HepG2 (cell line): Measurements from ENCODE around the gene NLRC4. TPM values are rescaled to one million over a fixed set of nuclear protein-coding genes. Genes with fewer than 3 reads are reported as not detected.

ENCODE experiments used
- ELF3 ChIP-seq: IDR thresholded peaks from 2 replicates; pipeline ENCODE4 v1.6.1; 2016; ENCODE audit warnings: missing genetic modification reagents, missing compliant biosample characterization
- KLF12 ChIP-seq: sonication (generic); formaldehyde crosslinking; IDR thresholded peaks from 2 replicates; pipeline ENCODE4 v1.4.0; 2020; ENCODE audit warnings: missing genetic modification reagents, borderline replicate concordance
- PCBP1 ChIP-seq: fragments of 200-400 bp; formaldehyde crosslinking; IDR thresholded peaks from 2 replicates; pipeline ENCODE4 v1.6.1; 2017; ENCODE audit warnings: mild to moderate bottlenecking, low read depth, low read length, borderline replicate concordance
- RARA ChIP-seq: IDR thresholded peaks from 2 replicates; pipeline ENCODE4 v1.6.1; 2016; ENCODE audit warnings: missing genetic modification reagents, missing compliant biosample characterization
- SMAD1 ChIP-seq: sonication (generic); formaldehyde crosslinking; IDR thresholded peaks from 2 replicates; pipeline ENCODE4 v1.4.0; 2020; ENCODE audit warnings: missing genetic modification reagents, low read depth, mild to moderate bottlenecking, borderline replicate concordance
- SMAD9 ChIP-seq: sonication (generic); formaldehyde crosslinking; IDR thresholded peaks from 2 replicates; pipeline ENCODE4 v1.5.1; 2020; ENCODE audit warnings: mild to moderate bottlenecking, missing genetic modification reagents
- TAF1 ChIP-seq: sonication (generic); formaldehyde crosslinking; IDR thresholded peaks from 2 replicates; pipeline ENCODE4 v1.4.0; 2020; ENCODE audit warnings: missing genetic modification reagents
- WIZ ChIP-seq: sonication (generic); formaldehyde crosslinking; IDR thresholded peaks from 2 replicates; pipeline ENCODE4 v1.5.1; 2020; ENCODE audit warnings: mild to moderate bottlenecking, missing genetic modification reagents
- ZNF292 ChIP-seq: sonication (generic); formaldehyde crosslinking; IDR thresholded peaks from 2 replicates; pipeline ENCODE4 v1.8.1; 2022; ENCODE audit warnings: mild to moderate bottlenecking, low read depth, missing genetic modification reagents, borderline replicate concordance
- ZNF749 ChIP-seq: sonication (generic); formaldehyde crosslinking; IDR thresholded peaks from 2 replicates; pipeline ENCODE4 v1.8.0; 2022; ENCODE audit warnings: mild to moderate bottlenecking, missing genetic modification reagents, moderate library complexity, borderline replicate concordance
- ZNF878 ChIP-seq: sonication (generic); formaldehyde crosslinking; IDR thresholded peaks from 2 replicates; pipeline ENCODE4 v1.8.1; 2023; ENCODE audit warnings: mild to moderate bottlenecking, missing genetic modification reagents, moderate library complexity
- polyA plus RNA-seq, 8 experiments: library from polyadenylated mRNA; depleted of rRNA in 3 of 8; stranded (reverse) in 7 of 8; unstranded in 1 of 8; fragments of >200 nt; fragmentation: Illumina TruSeq in 4 of 8; extraction: Trizol in 4 of 8; gene quantifications; 2 replicates each; pipeline versions ENCODE4 v1.2.1 to v1.2.3, GENCODE V29; 2011 to 2016; ENCODE audit warnings: low read depth in 4 of 8, missing spikeins in 1 of 8, mixed read lengths in 1 of 8; ENCODE audit not compliant: insufficient read depth in 1 of 8
- total RNA-seq, 5 experiments: library from RNA; depleted of rRNA; stranded (reverse); fragments of >200 nt; fragmentation: Illumina TruSeq; extraction: Trizol; gene quantifications; 2 replicates each; pipeline ENCODE4 v1.2.3, GENCODE V29; 2016; ENCODE audit warnings: low read depth in 1 of 5
- TF ChIP-seq, protein P1 (sequence below): IDR thresholded peaks from 2 replicates; pipeline ENCODE4 v1.6.1; 2016; ENCODE audit warnings: missing genetic modification reagents, missing compliant biosample characterization
- TF ChIP-seq, protein P2 (sequence below): sonication (generic); formaldehyde crosslinking; IDR thresholded peaks from 2 replicates; pipeline ENCODE4 v1.4.0; 2020; ENCODE audit warnings: mild to moderate bottlenecking, missing genetic modification reagents
- TF ChIP-seq, protein P3 (sequence below): IDR thresholded peaks from 2 replicates; pipeline ENCODE4 v1.6.1; 2018; ENCODE audit warnings: missing genetic modification reagents, mild to moderate bottlenecking, missing compliant biosample characterization
- TF ChIP-seq, protein P4 (sequence below): IDR thresholded peaks from 2 replicates; pipeline ENCODE4 v1.6.1; 2016; ENCODE audit warnings: low read depth, missing genetic modification reagents, missing compliant biosample characterization
- TF ChIP-seq, protein P5 (sequence below): sonication (generic); formaldehyde crosslinking; IDR thresholded peaks from 2 replicates; pipeline ENCODE4 v1.4.0; 2020; ENCODE audit warnings: missing genetic modification reagents

The NLRC4 gene
- total and polyA plus RNA-seq, 2 of the 13 experiments (the other 11 are each of a cell fraction or from before 2014, with no cell fraction given) = 0.15 to 0.29 TPM

DNA sequence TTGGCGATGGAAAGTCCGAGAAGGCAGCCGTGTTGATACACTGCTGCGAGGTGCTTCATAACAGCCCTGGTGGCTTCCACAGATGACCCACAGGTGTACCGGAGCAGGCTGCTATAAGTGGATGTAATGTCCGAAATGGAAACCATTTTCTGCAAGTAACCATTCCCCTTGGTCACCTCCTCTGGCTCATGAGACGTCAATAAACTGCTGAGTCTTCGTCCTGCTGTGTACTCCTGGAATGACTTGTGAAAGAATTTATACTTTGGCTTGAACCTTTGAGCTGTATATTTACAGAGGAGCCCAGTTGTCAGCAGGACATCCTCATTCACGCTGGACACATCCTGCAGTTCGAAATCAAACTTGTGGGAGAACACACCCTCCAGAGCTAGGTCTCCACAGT lies 14.4 kb downstream of the NLRC4 start (continued):
- TF ChIP-seq, protein P1, sequence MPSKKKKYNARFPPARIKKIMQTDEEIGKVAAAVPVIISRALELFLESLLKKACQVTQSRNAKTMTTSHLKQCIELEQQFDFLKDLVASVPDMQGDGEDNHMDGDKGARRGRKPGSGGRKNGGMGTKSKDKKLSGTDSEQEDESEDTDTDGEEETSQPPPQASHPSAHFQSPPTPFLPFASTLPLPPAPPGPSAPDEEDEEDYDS (CRISPR knock-in tag) = no peak
- no peak for TF ChIP-seq WIZ (CRISPR knock-in tag)
- TF ChIP-seq, protein P2, sequence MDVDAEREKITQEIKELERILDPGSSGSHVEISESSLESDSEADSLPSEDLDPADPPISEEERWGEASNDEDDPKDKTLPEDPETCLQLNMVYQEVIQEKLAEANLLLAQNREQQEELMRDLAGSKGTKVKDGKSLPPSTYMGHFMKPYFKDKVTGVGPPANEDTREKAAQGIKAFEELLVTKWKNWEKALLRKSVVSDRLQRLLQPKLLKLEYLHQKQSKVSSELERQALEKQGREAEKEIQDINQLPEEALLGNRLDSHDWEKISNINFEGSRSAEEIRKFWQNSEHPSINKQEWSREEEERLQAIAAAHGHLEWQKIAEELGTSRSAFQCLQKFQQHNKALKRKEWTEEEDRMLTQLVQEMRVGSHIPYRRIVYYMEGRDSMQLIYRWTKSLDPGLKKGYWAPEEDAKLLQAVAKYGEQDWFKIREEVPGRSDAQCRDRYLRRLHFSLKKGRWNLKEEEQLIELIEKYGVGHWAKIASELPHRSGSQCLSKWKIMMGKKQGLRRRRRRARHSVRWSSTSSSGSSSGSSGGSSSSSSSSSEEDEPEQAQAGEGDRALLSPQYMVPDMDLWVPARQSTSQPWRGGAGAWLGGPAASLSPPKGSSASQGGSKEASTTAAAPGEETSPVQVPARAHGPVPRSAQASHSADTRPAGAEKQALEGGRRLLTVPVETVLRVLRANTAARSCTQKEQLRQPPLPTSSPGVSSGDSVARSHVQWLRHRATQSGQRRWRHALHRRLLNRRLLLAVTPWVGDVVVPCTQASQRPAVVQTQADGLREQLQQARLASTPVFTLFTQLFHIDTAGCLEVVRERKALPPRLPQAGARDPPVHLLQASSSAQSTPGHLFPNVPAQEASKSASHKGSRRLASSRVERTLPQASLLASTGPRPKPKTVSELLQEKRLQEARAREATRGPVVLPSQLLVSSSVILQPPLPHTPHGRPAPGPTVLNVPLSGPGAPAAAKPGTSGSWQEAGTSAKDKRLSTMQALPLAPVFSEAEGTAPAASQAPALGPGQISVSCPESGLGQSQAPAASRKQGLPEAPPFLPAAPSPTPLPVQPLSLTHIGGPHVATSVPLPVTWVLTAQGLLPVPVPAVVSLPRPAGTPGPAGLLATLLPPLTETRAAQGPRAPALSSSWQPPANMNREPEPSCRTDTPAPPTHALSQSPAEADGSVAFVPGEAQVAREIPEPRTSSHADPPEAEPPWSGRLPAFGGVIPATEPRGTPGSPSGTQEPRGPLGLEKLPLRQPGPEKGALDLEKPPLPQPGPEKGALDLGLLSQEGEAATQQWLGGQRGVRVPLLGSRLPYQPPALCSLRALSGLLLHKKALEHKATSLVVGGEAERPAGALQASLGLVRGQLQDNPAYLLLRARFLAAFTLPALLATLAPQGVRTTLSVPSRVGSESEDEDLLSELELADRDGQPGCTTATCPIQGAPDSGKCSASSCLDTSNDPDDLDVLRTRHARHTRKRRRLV (CRISPR knock-in tag) = no peak
- peak; percentile 27; the same call in 1 of the 2 replicates for TF ChIP-seq ZNF292 (CRISPR knock-in tag)
- no peak for TF ChIP-seq PCBP1
- no peak for TF ChIP-seq ZNF749
- no peak for TF ChIP-seq TAF1 (CRISPR knock-in tag)
- TF ChIP-seq, protein P3, sequence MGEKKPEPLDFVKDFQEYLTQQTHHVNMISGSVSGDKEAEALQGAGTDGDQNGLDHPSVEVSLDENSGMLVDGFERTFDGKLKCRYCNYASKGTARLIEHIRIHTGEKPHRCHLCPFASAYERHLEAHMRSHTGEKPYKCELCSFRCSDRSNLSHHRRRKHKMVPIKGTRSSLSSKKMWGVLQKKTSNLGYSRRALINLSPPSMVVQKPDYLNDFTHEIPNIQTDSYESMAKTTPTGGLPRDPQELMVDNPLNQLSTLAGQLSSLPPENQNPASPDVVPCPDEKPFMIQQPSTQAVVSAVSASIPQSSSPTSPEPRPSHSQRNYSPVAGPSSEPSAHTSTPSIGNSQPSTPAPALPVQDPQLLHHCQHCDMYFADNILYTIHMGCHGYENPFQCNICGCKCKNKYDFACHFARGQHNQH (CRISPR knock-in tag) = 0 out of 2 replicates have a peak, but pooled peaks have one; percentile 40
- TF ChIP-seq ELF3 (CRISPR knock-in tag) = peak; percentile 62; the same call in 1 of the 2 replicates
- TF ChIP-seq KLF12 (CRISPR knock-in tag) = 0 out of 2 replicates have a peak, but pooled peaks have one; percentile 36
- TF ChIP-seq RARA (CRISPR knock-in tag) = no peak
- TF ChIP-seq, protein P4, sequence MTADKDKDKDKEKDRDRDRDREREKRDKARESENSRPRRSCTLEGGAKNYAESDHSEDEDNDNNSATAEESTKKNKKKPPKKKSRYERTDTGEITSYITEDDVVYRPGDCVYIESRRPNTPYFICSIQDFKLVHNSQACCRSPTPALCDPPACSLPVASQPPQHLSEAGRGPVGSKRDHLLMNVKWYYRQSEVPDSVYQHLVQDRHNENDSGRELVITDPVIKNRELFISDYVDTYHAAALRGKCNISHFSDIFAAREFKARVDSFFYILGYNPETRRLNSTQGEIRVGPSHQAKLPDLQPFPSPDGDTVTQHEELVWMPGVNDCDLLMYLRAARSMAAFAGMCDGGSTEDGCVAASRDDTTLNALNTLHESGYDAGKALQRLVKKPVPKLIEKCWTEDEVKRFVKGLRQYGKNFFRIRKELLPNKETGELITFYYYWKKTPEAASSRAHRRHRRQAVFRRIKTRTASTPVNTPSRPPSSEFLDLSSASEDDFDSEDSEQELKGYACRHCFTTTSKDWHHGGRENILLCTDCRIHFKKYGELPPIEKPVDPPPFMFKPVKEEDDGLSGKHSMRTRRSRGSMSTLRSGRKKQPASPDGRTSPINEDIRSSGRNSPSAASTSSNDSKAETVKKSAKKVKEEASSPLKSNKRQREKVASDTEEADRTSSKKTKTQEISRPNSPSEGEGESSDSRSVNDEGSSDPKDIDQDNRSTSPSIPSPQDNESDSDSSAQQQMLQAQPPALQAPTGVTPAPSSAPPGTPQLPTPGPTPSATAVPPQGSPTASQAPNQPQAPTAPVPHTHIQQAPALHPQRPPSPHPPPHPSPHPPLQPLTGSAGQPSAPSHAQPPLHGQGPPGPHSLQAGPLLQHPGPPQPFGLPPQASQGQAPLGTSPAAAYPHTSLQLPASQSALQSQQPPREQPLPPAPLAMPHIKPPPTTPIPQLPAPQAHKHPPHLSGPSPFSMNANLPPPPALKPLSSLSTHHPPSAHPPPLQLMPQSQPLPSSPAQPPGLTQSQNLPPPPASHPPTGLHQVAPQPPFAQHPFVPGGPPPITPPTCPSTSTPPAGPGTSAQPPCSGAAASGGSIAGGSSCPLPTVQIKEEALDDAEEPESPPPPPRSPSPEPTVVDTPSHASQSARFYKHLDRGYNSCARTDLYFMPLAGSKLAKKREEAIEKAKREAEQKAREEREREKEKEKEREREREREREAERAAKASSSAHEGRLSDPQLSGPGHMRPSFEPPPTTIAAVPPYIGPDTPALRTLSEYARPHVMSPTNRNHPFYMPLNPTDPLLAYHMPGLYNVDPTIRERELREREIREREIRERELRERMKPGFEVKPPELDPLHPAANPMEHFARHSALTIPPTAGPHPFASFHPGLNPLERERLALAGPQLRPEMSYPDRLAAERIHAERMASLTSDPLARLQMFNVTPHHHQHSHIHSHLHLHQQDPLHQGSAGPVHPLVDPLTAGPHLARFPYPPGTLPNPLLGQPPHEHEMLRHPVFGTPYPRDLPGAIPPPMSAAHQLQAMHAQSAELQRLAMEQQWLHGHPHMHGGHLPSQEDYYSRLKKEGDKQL (CRISPR knock-in tag) = no peak
- TF ChIP-seq ZNF878 (CRISPR knock-in tag) = no peak
- TF ChIP-seq, protein P5, sequence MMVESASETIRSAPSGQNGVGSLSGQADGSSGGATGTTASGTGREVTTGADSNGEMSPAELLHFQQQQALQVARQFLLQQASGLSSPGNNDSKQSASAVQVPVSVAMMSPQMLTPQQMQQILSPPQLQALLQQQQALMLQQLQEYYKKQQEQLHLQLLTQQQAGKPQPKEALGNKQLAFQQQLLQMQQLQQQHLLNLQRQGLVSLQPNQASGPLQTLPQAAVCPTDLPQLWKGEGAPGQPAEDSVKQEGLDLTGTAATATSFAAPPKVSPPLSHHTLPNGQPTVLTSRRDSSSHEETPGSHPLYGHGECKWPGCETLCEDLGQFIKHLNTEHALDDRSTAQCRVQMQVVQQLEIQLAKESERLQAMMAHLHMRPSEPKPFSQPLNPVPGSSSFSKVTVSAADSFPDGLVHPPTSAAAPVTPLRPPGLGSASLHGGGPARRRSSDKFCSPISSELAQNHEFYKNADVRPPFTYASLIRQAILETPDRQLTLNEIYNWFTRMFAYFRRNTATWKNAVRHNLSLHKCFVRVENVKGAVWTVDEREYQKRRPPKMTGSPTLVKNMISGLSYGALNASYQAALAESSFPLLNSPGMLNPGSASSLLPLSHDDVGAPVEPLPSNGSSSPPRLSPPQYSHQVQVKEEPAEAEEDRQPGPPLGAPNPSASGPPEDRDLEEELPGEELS (CRISPR knock-in tag) = 0 out of 2 replicates have a peak, but pooled peaks have one; percentile 33
- TF ChIP-seq SMAD1 (CRISPR knock-in tag) = no peak
- no peak for TF ChIP-seq SMAD9
